H9 (cell line): ENCODE results near the gene PDS5A. TPM values are rescaled to one million over a fixed set of nuclear protein-coding genes. Genes with fewer than 3 reads are reported as not detected.
"Not testable (repeated sequence)": the region's sequence is repeated elsewhere in the genome, so short reads cannot be mapped to it uniquely, and the experiment has no call there.

Source experiments
- DNase-seq: peaks from one replicate; pipeline ENCODE4 v3.0.0-alpha.2; 2017
- H2AFZ ChIP-seq: one replicate; pipeline ENCODE4 v1.6.1; 2013; ENCODE audit warnings: mild to moderate bottlenecking, low read length, control low read depth, moderate library complexity
- H2AK5ac ChIP-seq: 2 replicates; pipeline ENCODE4 v1.6.1; 2013; ENCODE audit warnings: low read length, control low read depth, mixed read lengths; ENCODE audit not compliant: insufficient read length
- H2BK120ac ChIP-seq: one replicate; pipeline ENCODE4 v1.6.1; 2013; ENCODE audit warnings: low read depth, mild to moderate bottlenecking, low read length, control low read depth, inconsistent platforms; ENCODE audit not compliant: poor library complexity, severe bottlenecking
- H2BK12ac ChIP-seq: 2 replicates; pipeline ENCODE4 v1.6.1; 2013; ENCODE audit warnings: low read length, control low read depth, mixed read lengths, low read depth; ENCODE audit not compliant: insufficient read length
- H2BK15ac ChIP-seq: 2 replicates; pipeline ENCODE4 v1.6.1; 2013; ENCODE audit warnings: low read depth, low read length, control low read depth
- H2BK20ac ChIP-seq: one replicate; pipeline ENCODE4 v1.6.1; 2013; ENCODE audit warnings: low read depth, mild to moderate bottlenecking, low read length, control low read depth, inconsistent platforms; ENCODE audit not compliant: poor library complexity, severe bottlenecking
- H2BK5ac ChIP-seq: 2 replicates; pipeline ENCODE4 v1.6.1; 2013; ENCODE audit warnings: low read length, control low read depth, mixed read lengths; ENCODE audit not compliant: insufficient read length
- H3K14ac ChIP-seq: 2 replicates; pipeline ENCODE4 v1.6.1; 2013; ENCODE audit warnings: low read length, control low read depth; ENCODE audit not compliant: insufficient read depth
- H3K18ac ChIP-seq: 2 replicates; pipeline ENCODE4 v1.6.1; 2013; ENCODE audit warnings: low read depth, mild to moderate bottlenecking, mixed read lengths, low read length, control low read depth; ENCODE audit not compliant: insufficient read length
- H3K23ac ChIP-seq: 2 replicates; pipeline ENCODE4 v1.6.1; 2013; ENCODE audit warnings: low read length, control low read depth, mixed read lengths, low read depth; ENCODE audit not compliant: insufficient read length
- H3K23me2 ChIP-seq: 2 replicates; pipeline ENCODE4 v1.6.1; 2013; ENCODE audit warnings: low read depth, mild to moderate bottlenecking, mixed read lengths, low read length, control low read depth; ENCODE audit not compliant: insufficient read length, poor library complexity, severe bottlenecking
- H3K27ac ChIP-seq: 2 replicates; pipeline ENCODE4 v1.5.1; 2013; ENCODE audit warnings: low read length, control low read depth, mixed read lengths, low read depth; ENCODE audit not compliant: insufficient read length
- H3K27me3 ChIP-seq: 2 replicates; pipeline ENCODE4 v1.6.1; 2013; ENCODE audit warnings: low read length, control low read depth, inconsistent platforms; ENCODE audit not compliant: insufficient read depth
- H3K4ac ChIP-seq: 2 replicates; pipeline ENCODE4 v1.6.1; 2013; ENCODE audit warnings: low read depth, mild to moderate bottlenecking, control low read depth, inconsistent platforms, low read length, moderate library complexity
- H3K4me1 ChIP-seq: 2 replicates; pipeline ENCODE4 v1.6.1; 2013; ENCODE audit warnings: low read length, control low read depth, inconsistent platforms; ENCODE audit not compliant: insufficient read depth
- H3K4me2 ChIP-seq: 2 replicates; pipeline ENCODE4 v1.6.1; 2013; ENCODE audit warnings: low read length, control low read depth, mixed read lengths; ENCODE audit not compliant: insufficient read length, insufficient read depth
- H3K56ac ChIP-seq: 2 replicates; pipeline ENCODE4 v1.6.1; 2013; ENCODE audit warnings: low read depth, mild to moderate bottlenecking, mixed read lengths, low read length, control low read depth; ENCODE audit not compliant: insufficient read length
- H3K79me1 ChIP-seq: 2 replicates; pipeline ENCODE4 v1.6.1; 2013; ENCODE audit warnings: low read depth, mild to moderate bottlenecking, moderate library complexity, low read length, control low read depth, inconsistent platforms; ENCODE audit not compliant: insufficient read depth, poor library complexity, severe bottlenecking
- H3K79me2 ChIP-seq: 2 replicates; pipeline ENCODE4 v1.6.1; 2013; ENCODE audit warnings: low read length, control low read depth, inconsistent platforms; ENCODE audit not compliant: insufficient read depth
- H3K9ac ChIP-seq: 2 replicates; pipeline ENCODE4 v1.6.1; 2013; ENCODE audit warnings: low read length, control low read depth, mixed read lengths; ENCODE audit not compliant: insufficient read length; ENCODE audit errors: extremely low read depth
- H3K9me3 ChIP-seq: one replicate; pipeline ENCODE4 v1.6.1; 2013; ENCODE audit warnings: low read depth, low read length, inconsistent platforms; ENCODE audit not compliant: control insufficient read depth
- H3T11ph ChIP-seq: one replicate; pipeline ENCODE4 v1.6.1; 2013; ENCODE audit warnings: mild to moderate bottlenecking, low read length, control low read depth, inconsistent platforms
- H4K20me1 ChIP-seq: one replicate; pipeline ENCODE4 v1.6.1; 2013; ENCODE audit not compliant: control insufficient read depth, insufficient read length, insufficient read depth
- H4K5ac ChIP-seq: 2 replicates; pipeline ENCODE4 v1.6.1; 2013; ENCODE audit warnings: low read depth, mild to moderate bottlenecking, mixed read lengths, low read length, control low read depth; ENCODE audit not compliant: insufficient read length
- H4K8ac ChIP-seq: replicated peaks from 2 replicates; pipeline ENCODE4 v1.6.1; 2013; ENCODE audit warnings: low read length, control low read depth, mixed read lengths, low read depth; ENCODE audit not compliant: insufficient read length
- H4K91ac ChIP-seq: 2 replicates; pipeline ENCODE4 v1.6.1; 2013; ENCODE audit warnings: low read depth, mild to moderate bottlenecking, moderate library complexity, mixed read lengths, low read length, control low read depth; ENCODE audit not compliant: insufficient read length
- H3K27ac Mint-ChIP-seq, 3 experiments: 2 replicates in 2 of 3; 3 replicates in 1 of 3; pipeline ENCODE4 v1.8.0; 2020 to 2021; ENCODE audit warnings: mixed read lengths in 3 of 3, mild to moderate bottlenecking in 1 of 3, moderate library complexity in 1 of 3
- H3K27me3 Mint-ChIP-seq: 2 replicates; pipeline ENCODE4 v1.8.0; 2021; ENCODE audit warnings: low read depth, mild to moderate bottlenecking, moderate library complexity, mixed read lengths
- H3K36me3 Mint-ChIP-seq, 3 experiments: 2 replicates in 2 of 3; 3 replicates in 1 of 3; pipeline ENCODE4 v1.8.0; 2020 to 2021; ENCODE audit warnings: low read depth in 3 of 3, mixed read lengths in 3 of 3; ENCODE audit not compliant: insufficient read depth in 1 of 3
- H3K4me1 Mint-ChIP-seq, 2 experiments: 2 replicates each; pipeline ENCODE4 v1.8.0; 2020; ENCODE audit warnings: mixed read lengths in 2 of 2
- H3K4me3 Mint-ChIP-seq, 2 experiments: 2 replicates in 1 of 2; 3 replicates in 1 of 2; pipeline ENCODE4 v1.8.0; 2020 to 2021; ENCODE audit warnings: mild to moderate bottlenecking in 2 of 2, mixed read lengths in 2 of 2, moderate library complexity in 1 of 2
- H3K9me3 Mint-ChIP-seq, 2 experiments: 2 replicates in 1 of 2; 3 replicates in 1 of 2; pipeline ENCODE4 v1.8.0; 2020; ENCODE audit warnings: mild to moderate bottlenecking in 2 of 2, mixed read lengths in 2 of 2, moderate library complexity in 1 of 2
- CTCF ChIP-seq: fragments of 200-600 bp; sonication (generic); conservative IDR thresholded peaks from 3 replicates; pipeline ENCODE4 v1.8.0; 2021; ENCODE audit warnings: antibody characterized with exemption, mild to moderate bottlenecking
- WGBS: extraction: QIAGEN DNeasy Blood & Tissue Kit; methylation state at CpG from one replicate; pipeline ENCODE4 v1.1.7; 2013; ENCODE audit warnings: missing lambda C conversion rate, low lambda C conversion rate, mixed read lengths; ENCODE audit not compliant: insufficient read length; ENCODE audit errors: extremely low coverage; 5-methylcytosine and 5-hydroxymethylcytosine counted together
- total RNA-seq: library from RNA; stranded (reverse); gene quantifications from 2 replicates; pipeline ENCODE4 v1.2.1, GENCODE V29; 2021

PDS5A gene
- total RNA-seq, 1 experiment from 2014 or later: 65.4 TPM

GRCh38 chr4:39947417-39947816 is 30.3 kb downstream of the PDS5A start:
- Histone ChIP-seq H2BK20ac (no peak overlapping the region), H3K23me2 (no peaks in the 10 kb centered on the region), H3K9me3 (no peaks in the 10 kb centered on the region), H4K8ac (no peak overlapping the region), H3K27ac (no peak overlapping the region), H2AK5ac (no peak overlapping the region), H3K27me3 (no peaks in the 10 kb centered on the region), H3T11ph (no peak overlapping the region), H2BK5ac (no peak overlapping the region), H4K91ac (no peak overlapping the region), H3K23ac (no peak overlapping the region), H2BK15ac (no peak overlapping the region), H4K20me1 (no peaks in the 10 kb centered on the region), H3K14ac (no peak overlapping the region), H3K56ac (no peak overlapping the region), H2AFZ (no peak overlapping the region), H3K79me1 (peaks cover 11% of the 10 kb centered on the region), H3K9ac (no peak overlapping the region), H3K4me1 (peaks cover 3% of the 10 kb centered on the region; the same call in 1 of the 2 replicates), H2BK120ac (no peak overlapping the region), H4K5ac (no peak overlapping the region), H3K4ac (no peak overlapping the region), H2BK12ac (no peak overlapping the region), H3K79me2 (peaks cover 21% of the 10 kb centered on the region; the same call in 1 of the 2 replicates), H3K18ac (no peak overlapping the region), H3K4me2 (no peak overlapping the region)
- Mint-ChIP-seq H3K4me1 (peaks cover 27 to 44% of the 10 kb centered on the region in 2 experiments), H3K27ac (peak overlapping the region; percentile 53 to 94 (median 57); a peak in 4 of 7 replicates), H3K9me3 (no peaks in the 10 kb centered on the region), H3K4me3 (no peak overlapping the region), H3K27me3 (no peaks in the 10 kb centered on the region), H3K36me3 (peaks cover 0 to 9% (median 5%) of the 10 kb centered on the region in 3 experiments; a peak in 1 of 7 replicates)
- no peak for TF ChIP-seq CTCF
- no peak for DNase-seq
- no CpG with 5 or more reads among the region's 1 CpG for WGBS

DNA sequence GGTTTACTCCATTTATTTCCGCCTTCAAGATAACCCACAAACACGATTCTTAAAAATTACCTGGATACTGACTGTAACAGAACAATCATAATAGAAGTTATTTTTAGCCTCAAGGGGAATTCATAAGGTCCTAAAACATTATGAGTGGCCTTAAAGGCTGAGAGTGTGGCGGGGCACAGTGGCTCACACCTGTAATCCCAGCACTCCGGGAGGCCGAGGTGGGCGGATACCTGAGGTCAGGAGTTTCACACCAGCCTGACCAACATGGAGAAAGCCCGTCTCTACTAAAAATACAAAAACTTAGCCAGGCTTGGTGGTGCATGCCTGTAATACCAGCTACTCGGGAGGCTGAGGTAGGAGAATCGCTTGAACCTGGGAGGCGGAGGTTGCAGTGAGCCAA is 33.5 kb downstream of the PDS5A start:
- H3K9me3 ChIP-seq, DNase-seq, H3K23ac ChIP-seq, H4K91ac ChIP-seq, H2BK12ac ChIP-seq, H2BK20ac ChIP-seq, H3T11ph ChIP-seq, H3K14ac ChIP-seq, H3K9me3 Mint-ChIP-seq, H4K8ac ChIP-seq, H3K23me2 ChIP-seq, H3K4me1 ChIP-seq, H3K4me3 Mint-ChIP-seq, H4K20me1 ChIP-seq, H3K9ac ChIP-seq, H3K56ac ChIP-seq, H2AK5ac ChIP-seq, H3K4ac ChIP-seq, H2BK15ac ChIP-seq, H2BK120ac ChIP-seq, H3K27me3 Mint-ChIP-seq, H3K27ac Mint-ChIP-seq, H3K27ac ChIP-seq, H3K36me3 Mint-ChIP-seq, H4K5ac ChIP-seq, H2BK5ac ChIP-seq, H2AFZ ChIP-seq, H3K27me3 ChIP-seq, H3K4me2 ChIP-seq, H3K18ac ChIP-seq: not testable (repeated sequence)
- Histone ChIP-seq H3K79me1 (peaks cover 10% of the 10 kb centered on the region), H3K79me2 (peaks cover 26% of the 10 kb centered on the region; the same call in 1 of the 2 replicates)
- no CpG with 5 or more reads among the region's 10 CpGs for WGBS
- H3K4me1 Mint-ChIP-seq: peaks cover 29 to 52% of the 10 kb centered on the region in 2 experiments
